K562 (cell line): Measurements from ENCODE around the gene PPP2R2D. TPM values are rescaled to one million over a fixed set of nuclear protein-coding genes. Genes with fewer than 3 reads are reported as not detected.

Experiments used
- ATAC-seq: fragments of 200-7000 bp; cut with Tn5 transposase; 3 replicates; pipeline ENCODE4 v1.9.1; 2020; ENCODE audit warnings: moderate library complexity
- BruUV-seq: library from RNA; stranded (reverse); fragments of 400-500 nt; replicated peaks from 2 replicates; lab custom pipeline; 2021; lab: Mats Ljungman, UMichigan
- CTCF ChIA-PET: fragments of 300-600 bp; formaldehyde crosslinking; extraction: SDS; loops from one replicate; lab custom pipeline; 2021; ENCODE audit warnings: low intra/inter-chr PET ratio; lab: Yijun Ruan, JAX
- POLR2A ChIA-PET: fragments of 300-600, 350-650 bp; sonication (Branson Sonifier 250); formaldehyde crosslinking; extraction: SDS; loops from one replicate; lab custom pipeline; 2021; ENCODE audit warnings: antibody characterized with exemption, inconsistent platforms; lab: Yijun Ruan, JAX
- DNase-seq, 4 experiments: peaks; one replicate each; pipeline versions ENCODE4 v3.0.0 to v3.0.0-alpha.2; 2011 to 2018; ENCODE audit warnings: low spot score in 3 of 4, mixed read lengths in 3 of 4; ENCODE audit errors: extremely low read depth in 1 of 4
- FAIRE-seq: peaks from 2 replicates; lab custom pipeline; 2011; peaks lifted over from hg19 to GRCh38; lab: Jason Lieb, UNC
- H2AFZ ChIP-seq: 2 replicates; pipeline ENCODE4 v1.6.0; 2011; ENCODE audit warnings: low read depth, low read length, control low read depth, inconsistent platforms
- H3K27ac ChIP-seq: fragments of 200-600 bp; 3 replicates; pipeline ENCODE4 v1.8.0; 2011; ENCODE audit warnings: low read depth, mild to moderate bottlenecking, control low read depth, inconsistent platforms, low read length, moderate library complexity, mixed read lengths; ENCODE audit errors: extremely low read depth
- H3K27me3 ChIP-seq, 2 experiments: fragments of 300-600 bp in 1 of 2; 2 replicates in 1 of 2; 3 replicates in 1 of 2; pipeline versions ENCODE4 v1.6.0 to v1.8.0; 2011; ENCODE audit warnings: inconsistent platforms in 2 of 2, low read length in 2 of 2, mild to moderate bottlenecking in 1 of 2, mixed read lengths in 1 of 2, moderate library complexity in 1 of 2; ENCODE audit not compliant: control insufficient read depth in 2 of 2, insufficient read depth in 2 of 2
- H3K36me3 ChIP-seq: fragments of 300-600 bp; 3 replicates; pipeline ENCODE4 v1.8.0; 2011; ENCODE audit warnings: mild to moderate bottlenecking, low read length, inconsistent platforms; ENCODE audit not compliant: control insufficient read depth, insufficient read depth
- H3K4me1 ChIP-seq, 2 experiments: fragments of 200-600 bp in 1 of 2; replicated peaks in 1 of 2; 2 replicates in 1 of 2; 3 replicates in 1 of 2; pipeline versions ENCODE4 v1.5.1 to v1.8.0; 2011; ENCODE audit warnings: inconsistent platforms in 2 of 2, low read length in 2 of 2, mild to moderate bottlenecking in 1 of 2, mixed read lengths in 1 of 2, moderate library complexity in 1 of 2; ENCODE audit not compliant: control insufficient read depth in 2 of 2, insufficient read depth in 2 of 2
- H3K4me2 ChIP-seq: 2 replicates; pipeline ENCODE4 v1.6.1; 2011; ENCODE audit warnings: low read length, control low read depth, inconsistent platforms, mixed read lengths; ENCODE audit not compliant: insufficient read depth
- H3K4me3 ChIP-seq: fragments of 200-600 bp; sonication (generic), shearing (Covaris generic); 2 replicates; pipeline ENCODE4 v1.5.1; 2016; ENCODE audit warnings: control low read depth, inconsistent platforms
- H3K79me2 ChIP-seq: fragments of 200-600 bp; 3 replicates; pipeline ENCODE4 v1.8.0; 2011; ENCODE audit warnings: low read length, inconsistent platforms; ENCODE audit not compliant: control insufficient read depth, insufficient read depth
- H3K9ac ChIP-seq, 2 experiments: 2 replicates each; pipeline versions ENCODE4 v1.6.0 to v1.6.1; 2011; ENCODE audit warnings: low read depth in 2 of 2, low read length in 2 of 2, control low read depth in 1 of 2, inconsistent platforms in 1 of 2, mild to moderate bottlenecking in 1 of 2, mixed read lengths in 1 of 2; ENCODE audit not compliant: insufficient read depth in 1 of 2
- H3K9me1 ChIP-seq: one replicate; pipeline ENCODE4 v1.6.0; 2011; ENCODE audit warnings: inconsistent platforms, mild to moderate bottlenecking, low read length, moderate library complexity; ENCODE audit not compliant: control insufficient read depth, insufficient read depth
- H3K9me3 ChIP-seq: replicated peaks from 2 replicates; pipeline ENCODE4 v1.5.1; 2011; ENCODE audit warnings: low read depth, low read length, inconsistent platforms; ENCODE audit not compliant: control insufficient read depth, insufficient read depth
- H4K20me1 ChIP-seq: replicated peaks from 2 replicates; pipeline ENCODE4 v1.6.1; 2011; ENCODE audit warnings: low read length, inconsistent platforms, mixed read lengths; ENCODE audit not compliant: control insufficient read depth, insufficient read depth
- HDAC3 ChIP-seq: fragments of 450-650 bp; IDR thresholded peaks from 2 replicates; pipeline ENCODE4 v1.6.1; 2018; ENCODE audit warnings: borderline replicate concordance, mild to moderate bottlenecking, moderate library complexity; ENCODE audit not compliant: partially characterized antibody
- ILK ChIP-seq: fragments of 450-650 bp; IDR thresholded peaks from 2 replicates; pipeline ENCODE4 v1.6.1; 2016; ENCODE audit warnings: missing genetic modification characterization, low read depth, mild to moderate bottlenecking, missing compliant biosample characterization, moderate library complexity, borderline replicate concordance
- POLR2B ChIP-seq: fragments of 450-650 bp; IDR thresholded peaks from 2 replicates; pipeline ENCODE4 v1.6.1; 2018; ENCODE audit warnings: low read depth; ENCODE audit not compliant: partially characterized antibody
- SP1 ChIP-seq: sonication (generic); formaldehyde crosslinking; IDR thresholded peaks from 2 replicates; pipeline ENCODE4 v1.8.1; 2022; ENCODE audit warnings: mild to moderate bottlenecking, missing genetic modification reagents
- ZKSCAN3 ChIP-seq: fragments of 250-450 bp; sonication (Bioruptor Pico); IDR thresholded peaks from 2 replicates; pipeline ENCODE4 v1.4.0; 2020
- WGBS: fragments of 100-300 bp; shearing (Covaris generic); methylation state at CpG from one replicate; pipeline ENCODE4 v1.1.6; 2016; ENCODE audit warnings: low coverage, mixed read lengths; ENCODE audit not compliant: insufficient coverage; ENCODE audit errors: missing lambda C conversion rate; 5-methylcytosine and 5-hydroxymethylcytosine counted together
- in situ Hi-C: fragments of 300-500 bp; cut with MboI; formaldehyde crosslinking; loops from 4 replicates; pipeline ENCODE4 v1.15.0; 2018; ENCODE audit warnings: inconsistent platforms, mixed read lengths
- intact Hi-C: fragments of 100-400 bp; cut with micrococcal nuclease; formaldehyde crosslinking; loops from 2 replicates; pipeline ENCODE4 v1.14.2; 2022
- polyA plus RNA-seq, 8 experiments: library from polyadenylated mRNA; depleted of rRNA in 4 of 8; stranded (reverse) in 5 of 8; unstranded in 3 of 8; fragments of >200 nt; fragmentation: Nextera tagmentation in 2 of 8; fragmentation: Illumina TruSeq in 1 of 8; extraction: Ambion mirVana in 2 of 8; extraction: Trizol in 1 of 8; gene quantifications; 2 replicates each; pipeline versions ENCODE4 v1.2.1 to v1.2.3, GENCODE V29; 2011 to 2014; ENCODE audit warnings: inconsistent platforms in 1 of 8, missing spikeins in 1 of 8
- total RNA-seq, 7 experiments: library from RNA; depleted of rRNA in 6 of 7; stranded (reverse); fragments of >200 nt in 6 of 7; fragmentation: Illumina TruSeq in 2 of 7; extraction: Trizol in 2 of 7; gene quantifications; 2 replicates each; pipeline versions ENCODE4 v1.2.1 to v1.2.3, GENCODE V29; 2011 to 2021; ENCODE audit warnings: low replicate concordance in 1 of 7
- TF ChIP-seq, protein P1 (sequence below): IDR thresholded peaks from 2 replicates; pipeline ENCODE4 v1.6.1; 2014; ENCODE audit warnings: antibody characterized with exemption

PPP2R2D gene
- total and polyA plus RNA-seq, 9 of the 15 experiments (the other 6 are each of a cell fraction or from before 2014, with no cell fraction given): 1.9 to 37.0 (median 26.8) TPM

DNA sequence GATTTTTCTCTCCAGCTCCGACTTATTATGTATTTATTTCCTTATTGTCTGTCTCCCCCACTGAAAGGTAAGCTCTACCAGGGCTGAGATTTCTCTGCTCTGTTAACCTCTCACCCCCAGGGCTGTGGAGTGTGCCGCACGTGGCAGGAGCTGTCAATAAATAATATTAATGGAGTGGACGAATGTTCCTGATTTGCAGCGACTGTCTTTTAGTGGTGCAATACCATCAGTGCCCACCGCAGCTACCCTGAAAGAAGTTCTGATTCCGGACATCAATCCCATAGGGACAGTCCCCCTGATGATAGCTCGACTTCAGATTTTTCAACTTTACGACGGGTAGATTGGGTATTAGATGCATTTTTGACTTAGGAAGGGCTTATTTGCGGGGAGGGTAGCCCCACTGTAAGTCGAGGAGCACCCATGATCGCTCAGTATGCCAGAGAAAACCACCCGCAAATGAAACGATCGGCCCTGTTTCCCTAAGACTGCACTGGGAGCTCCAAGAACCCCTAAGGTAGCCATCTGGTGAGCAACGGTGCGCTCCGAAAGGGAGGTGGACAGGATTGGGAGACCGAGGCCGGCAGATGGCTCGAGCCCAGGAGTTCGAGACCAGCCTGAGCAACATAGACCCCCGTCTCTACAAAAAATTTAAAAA, 986 bp upstream of the PPP2R2D start:
- in situ Hi-C loops (no loop called here), intact Hi-C loops (loop anchor here (10.0 kb wide), 1 partner anchor 85 kb away; the partner anchor contains the start of gene BNIP3)
- peak overlapping the region; percentile 81 for H3K4me3 ChIP-seq
- POLR2A ChIA-PET: interaction anchor here (1.3 to 7.7 kb wide), 3 partner anchors 8 to 12 kb away, joined by 4 to 100 read pairs (median 8); no protein-coding TSS in a partner anchor
- no peaks in the 10 kb centered on the region for H3K27me3 ChIP-seq
- CTCF ChIA-PET: interaction anchor here (0.7 kb wide), 1 partner anchor 496 kb away, joined by 3 read pairs; no protein-coding TSS in a partner anchor
- ATAC-seq (no peak), DNase-seq (no peak), FAIRE-seq (no peak)
- peak overlapping the region; percentile 74 for H3K27ac ChIP-seq
- peaks cover 40 to 41% of the 10 kb centered on the region in 2 experiments for H3K4me1 ChIP-seq
- peaks cover 9% of the 10 kb centered on the region; the same call in 1 of the 2 replicates for H4K20me1 ChIP-seq
- TF ChIP-seq ILK (tag) (no peak), POLR2B (no peak), HDAC3 (no peak), ZKSCAN3 (no peak), SP1 (no peak)
- TF ChIP-seq, protein P1, sequence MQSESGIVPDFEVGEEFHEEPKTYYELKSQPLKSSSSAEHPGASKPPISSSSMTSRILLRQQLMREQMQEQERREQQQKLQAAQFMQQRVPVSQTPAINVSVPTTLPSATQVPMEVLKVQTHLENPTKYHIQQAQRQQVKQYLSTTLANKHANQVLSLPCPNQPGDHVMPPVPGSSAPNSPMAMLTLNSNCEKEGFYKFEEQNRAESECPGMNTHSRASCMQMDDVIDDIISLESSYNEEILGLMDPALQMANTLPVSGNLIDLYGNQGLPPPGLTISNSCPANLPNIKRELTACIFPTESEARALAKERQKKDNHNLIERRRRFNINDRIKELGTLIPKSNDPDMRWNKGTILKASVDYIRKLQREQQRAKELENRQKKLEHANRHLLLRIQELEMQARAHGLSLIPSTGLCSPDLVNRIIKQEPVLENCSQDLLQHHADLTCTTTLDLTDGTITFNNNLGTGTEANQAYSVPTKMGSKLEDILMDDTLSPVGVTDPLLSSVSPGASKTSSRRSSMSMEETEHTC: no peak
- H2AFZ ChIP-seq: peak overlapping the region; percentile 87
- BruUV-seq: no TSS peak
- H3K4me2 ChIP-seq: peak overlapping the region; percentile 74
- H3K79me2 ChIP-seq: peaks cover 38% of the 10 kb centered on the region
- H3K9me3 ChIP-seq: no peaks in the 10 kb centered on the region
- peaks cover 21% of the 10 kb centered on the region; the same call in 2 of the 3 replicates for H3K36me3 ChIP-seq
- 16% methylated on average over 18 of the region's 24 CpGs for WGBS
- H3K9me1 ChIP-seq: no peaks in the 10 kb centered on the region
- H3K9ac ChIP-seq: peak overlapping the region; percentile 71 to 98
